GM19240 (cell line): ENCODE data around the gene RNF8.
A peak's percentile ranks its signal among the peaks of the same experiment; 100 is the strongest.
"Not testable (repeated sequence)": the region's sequence is repeated elsewhere in the genome, so short reads cannot be mapped to it uniquely, and the experiment has no call there.

Experiments used
- DNase-seq: peaks from one replicate; pipeline ENCODE4 v3.0.0; 2011; ENCODE audit warnings: low spot score; ENCODE audit not compliant: insufficient read length

The RNF8 gene

GRCh38 chr6:37353761-37354525 is at the start of gene RNF8:
TSS of gene RNF8 (plus strand) at chr6:37353983. CDS start at chr6:37354165, 182 bp downstream.
- DNase-seq = peak; percentile 96

GRCh38 chr6:37304766-37305165 is 49.0 kb upstream of the RNF8 start:
- no peak for DNase-seq

- no peak for DNase-seq
These were observed 47.9 kb upstream of the RNF8 start for GRCh38 chr6:37305841-37306425.

GRCh38 chr6:37306624-37307222 is 47.1 kb upstream of the RNF8 start:
- DNase-seq = no peak

- not testable (repeated sequence) for DNase-seq
These were observed 46.3 kb upstream of the RNF8 start for GRCh38 chr6:37307484-37307883.

- DNase-seq = no peak
These were observed 45.5 kb upstream of the RNF8 start for GRCh38 chr6:37308069-37308815.

- DNase-seq = no peak
These were observed 44.7 kb upstream of the RNF8 start for GRCh38 chr6:37309046-37309445.

GRCh38 chr6:37309692-37310091 is 44.1 kb upstream of the RNF8 start:
- DNase-seq = no peak

GRCh38 chr6:37310966-37311365 is 42.8 kb upstream of the RNF8 start:
- no peak for DNase-seq

- no peak for DNase-seq
These were observed 41.9 kb upstream of the RNF8 start for GRCh38 chr6:37311741-37312473.

GRCh38 chr6:37313723-37314486 is 39.9 kb upstream of the RNF8 start:
- DNase-seq = no peak

- DNase-seq = peak; percentile 38
These were observed 39.2 kb upstream of the RNF8 start for GRCh38 chr6:37314487-37315156.

- DNase-seq = no peak
These were observed 38.6 kb upstream of the RNF8 start for GRCh38 chr6:37315157-37315515.

- no peak for DNase-seq
These were observed 37.7 kb upstream of the RNF8 start for GRCh38 chr6:37316071-37316470.

- no peak for DNase-seq
These were observed 36.3 kb upstream of the RNF8 start for GRCh38 chr6:37317312-37318038.

- DNase-seq = no peak
These were observed 34.6 kb upstream of the RNF8 start for GRCh38 chr6:37319156-37319555.

GRCh38 chr6:37319856-37320480 is 33.8 kb upstream of the RNF8 start:
- DNase-seq = no peak

- DNase-seq = no peak
These were observed 33.1 kb upstream of the RNF8 start for GRCh38 chr6:37320646-37321045.

- DNase-seq = no peak
These were observed 32.7 kb upstream of the RNF8 start for GRCh38 chr6:37321101-37321500.
